HG03565 (cell line): ENCODE results near the gene DBNL.
A peak's percentile ranks its signal among the peaks of the same experiment; 100 is the strongest.
"Not testable (repeated sequence)": the region's sequence is repeated elsewhere in the genome, so short reads cannot be mapped to it uniquely, and the experiment has no call there.

Experiments
- ATAC-seq: cut with Tn5 transposase; IDR thresholded peaks from one replicate; pipeline ENCODE4 v1.9.1; 2021; ENCODE audit warnings: mild to moderate bottlenecking, moderate library complexity; ENCODE audit not compliant: unreplicated experiment

DBNL gene

DNA sequence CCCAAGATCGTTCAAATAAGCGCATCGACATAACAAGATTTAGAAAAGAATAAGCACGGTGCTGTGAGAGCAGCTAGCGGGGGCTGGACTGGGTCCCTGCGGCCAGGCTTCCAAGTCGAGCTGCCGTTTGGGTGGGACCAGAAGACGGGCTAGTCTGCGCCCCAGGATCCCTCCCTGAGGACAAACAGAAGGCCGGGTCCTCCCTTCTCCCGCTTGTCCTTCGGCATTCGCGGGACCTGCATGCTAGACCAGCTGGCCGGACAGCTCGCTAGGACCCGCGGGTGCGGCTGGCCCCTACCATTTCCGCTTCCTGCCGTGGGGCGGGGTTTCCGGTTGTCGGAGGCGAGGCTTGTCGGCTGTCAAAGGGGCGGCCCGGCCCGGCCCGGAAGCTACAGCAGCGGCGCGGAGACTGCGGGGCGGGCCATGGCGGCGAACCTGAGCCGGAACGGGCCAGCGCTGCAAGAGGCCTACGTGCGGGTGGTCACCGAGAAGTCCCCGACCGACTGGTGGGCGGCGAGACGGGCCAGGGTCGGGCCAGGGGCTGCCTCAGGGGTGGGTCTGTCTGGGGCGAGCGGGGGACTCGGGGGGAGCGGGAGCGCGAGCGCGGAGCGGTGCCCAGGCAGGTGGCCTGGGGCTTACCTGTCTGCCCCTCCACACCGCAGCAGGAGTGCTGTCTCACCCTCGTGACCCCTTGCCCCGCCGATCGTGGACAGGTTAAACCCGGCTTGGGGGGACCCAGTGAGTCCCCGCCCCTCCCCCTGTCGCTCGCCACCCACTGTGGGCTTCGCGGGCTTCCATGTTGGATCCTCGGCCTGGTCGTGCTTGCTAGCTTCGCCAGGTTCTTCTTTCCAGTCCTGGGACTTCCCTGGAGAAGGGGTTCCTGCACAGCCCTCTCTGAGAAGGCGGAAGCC lies at the start of gene DBNL:
Gene DBNL (plus strand): TSS at position 388 of the 911 bp plus-strand sequence. CDS start 36 bp downstream, at position 424.
- peak; percentile 42 for ATAC-seq

DNA sequence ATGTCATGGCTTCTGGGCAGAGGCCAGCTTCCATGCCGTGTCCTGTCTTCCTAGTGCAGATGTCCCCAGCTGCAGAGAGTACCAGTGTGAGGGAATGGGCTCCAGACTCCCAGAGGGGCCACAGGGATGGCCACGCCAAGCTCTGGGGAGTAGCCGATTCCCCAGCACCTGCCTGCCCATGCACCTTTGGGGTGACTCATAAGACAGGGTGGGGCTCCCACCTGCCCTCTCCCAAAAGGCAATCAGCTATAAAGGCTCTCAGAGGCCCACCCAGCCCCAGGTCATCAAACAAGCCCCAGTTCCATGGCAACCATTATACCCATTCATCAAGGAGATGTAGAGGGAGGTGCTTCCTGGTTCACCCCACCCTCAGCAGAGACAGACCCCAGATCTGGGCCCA lies 47.0 kb upstream of the DBNL start, which contains the start of gene SPDYE1:
Gene SPDYE1 (plus strand): TSS at position 366 of the 400 bp plus-strand sequence. CDS start 2,053 bp downstream, outside the sequence.
- not testable (repeated sequence) for ATAC-seq

DNA sequence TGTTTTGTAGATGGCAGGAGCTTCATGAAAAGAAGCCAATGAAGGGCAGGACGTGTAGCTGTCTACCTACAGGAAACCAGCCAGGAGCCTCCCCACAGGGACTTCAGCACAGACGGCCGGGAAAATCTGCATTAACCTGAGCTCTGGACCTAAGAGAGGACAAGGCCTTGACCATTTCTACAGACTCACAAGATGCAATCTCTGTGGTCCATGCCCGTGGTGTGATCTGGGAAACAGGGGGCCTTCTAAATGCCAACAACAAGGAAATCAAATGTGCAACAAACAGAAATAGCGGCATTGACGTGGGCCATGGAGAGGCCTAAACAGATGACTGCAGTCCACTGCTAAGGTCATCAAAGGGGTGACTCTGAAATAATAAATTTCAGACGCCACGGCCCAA lies 32.4 kb upstream of the DBNL start:
- ATAC-seq, result not testable (repeated sequence)

DNA sequence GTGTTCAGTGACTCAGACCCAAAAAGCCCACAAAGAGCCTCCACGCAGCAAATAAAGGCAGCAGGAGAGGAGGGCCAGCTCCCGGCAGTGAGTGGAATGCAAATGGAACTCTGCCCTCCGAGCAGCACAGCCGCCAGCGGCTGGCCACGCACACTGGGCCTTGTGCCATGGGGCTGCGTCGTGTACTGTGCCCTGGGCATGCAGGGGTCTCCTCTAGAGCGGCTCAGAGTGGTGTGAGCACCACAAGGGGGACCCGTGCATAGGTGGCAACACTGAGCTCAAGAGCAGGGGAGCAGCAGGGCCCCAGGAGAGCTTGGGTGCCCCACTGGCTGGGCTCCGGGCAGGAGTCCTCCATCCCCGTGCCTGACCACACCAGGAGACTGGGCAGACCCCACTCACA lies 29.4 kb upstream of the DBNL start:
- ATAC-seq, result not testable (repeated sequence)

- ATAC-seq, result peak; percentile 93
Observed at GRCh38 chr7:44018857-44019807, 25.4 kb upstream of the DBNL start.

- not testable (repeated sequence) for ATAC-seq
Observed at GRCh38 chr7:44019825-44020224, 24.7 kb upstream of the DBNL start.

GRCh38 chr7:44022069-44022468 lies 22.4 kb upstream of the DBNL start:
- ATAC-seq, result not testable (repeated sequence)

DNA sequence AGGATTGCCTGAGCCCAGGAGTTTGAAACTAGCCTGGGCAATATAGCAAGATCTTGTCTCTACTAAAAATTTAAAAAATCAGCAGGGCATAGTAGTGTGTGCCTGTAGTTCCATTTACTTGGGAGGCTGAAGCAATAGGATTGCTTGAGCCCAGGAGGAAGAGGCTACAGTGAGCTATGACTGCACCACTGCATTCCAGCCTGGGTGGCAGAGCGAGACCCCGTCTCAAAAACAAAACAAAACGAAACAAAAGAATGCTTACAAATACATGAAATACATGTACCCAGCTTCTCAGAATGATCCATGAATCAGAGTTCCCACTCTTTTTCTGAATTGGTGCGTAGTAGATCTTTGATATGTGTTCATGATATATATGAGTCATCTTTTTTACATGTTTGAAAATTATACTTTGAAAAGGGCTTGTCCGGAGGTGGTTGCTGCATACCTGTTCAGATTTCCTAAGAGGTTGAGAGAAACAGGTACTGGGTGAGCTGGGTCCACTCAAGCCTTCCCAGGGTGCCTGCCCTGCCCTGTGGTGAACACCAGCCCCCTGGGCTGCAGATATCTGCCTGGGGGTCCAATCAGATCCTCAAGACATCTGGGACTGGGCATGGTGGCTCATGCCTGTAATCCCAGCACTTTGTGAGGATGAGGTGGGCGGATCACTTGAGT lies 21.6 kb upstream of the DBNL start:
- not testable (repeated sequence) for ATAC-seq

- ATAC-seq, result not testable (repeated sequence)
Observed at GRCh38 chr7:44029433-44029832, 15.1 kb upstream of the DBNL start.

DNA sequence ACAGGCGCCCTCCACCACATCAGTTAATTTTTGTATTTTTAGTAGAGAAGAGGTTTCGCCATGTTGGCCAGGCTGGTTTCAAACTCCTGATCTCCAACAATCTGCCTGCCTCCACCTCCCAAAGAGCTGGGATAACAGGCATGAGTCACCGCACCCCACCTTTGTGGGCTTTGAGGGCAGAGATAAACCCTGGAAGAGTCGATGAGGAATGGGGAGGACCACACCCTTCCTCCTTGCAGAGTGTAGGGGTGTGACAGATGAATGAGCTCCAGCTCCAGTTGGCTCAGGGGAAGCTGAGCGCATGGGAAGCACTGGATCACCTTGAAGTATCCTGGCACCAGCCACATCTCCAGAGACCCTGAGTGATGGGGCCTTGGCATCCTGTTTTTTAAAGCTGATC lies 14.5 kb upstream of the DBNL start:
- ATAC-seq, result not testable (repeated sequence)

DNA sequence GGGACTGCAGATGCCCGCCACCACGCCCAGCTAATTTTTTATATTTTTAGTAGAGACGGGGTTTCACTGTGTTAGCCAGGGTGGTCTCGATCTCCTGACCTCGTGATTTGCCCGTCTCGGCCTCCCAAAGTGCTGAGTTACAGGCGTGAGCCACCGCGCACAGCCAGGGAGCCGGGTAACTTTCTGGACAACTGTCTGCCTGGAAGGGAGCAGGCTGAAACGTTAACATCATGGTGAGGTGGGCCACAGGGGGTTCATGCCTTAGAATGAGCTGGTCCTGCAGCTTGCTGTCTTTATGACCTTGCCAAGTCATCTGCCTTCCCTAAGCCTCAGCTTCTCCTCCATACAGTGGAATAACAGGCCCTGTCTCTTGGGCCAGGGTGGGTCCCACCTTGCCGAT lies 13.2 kb upstream of the DBNL start:
- ATAC-seq, result not testable (repeated sequence)

DNA sequence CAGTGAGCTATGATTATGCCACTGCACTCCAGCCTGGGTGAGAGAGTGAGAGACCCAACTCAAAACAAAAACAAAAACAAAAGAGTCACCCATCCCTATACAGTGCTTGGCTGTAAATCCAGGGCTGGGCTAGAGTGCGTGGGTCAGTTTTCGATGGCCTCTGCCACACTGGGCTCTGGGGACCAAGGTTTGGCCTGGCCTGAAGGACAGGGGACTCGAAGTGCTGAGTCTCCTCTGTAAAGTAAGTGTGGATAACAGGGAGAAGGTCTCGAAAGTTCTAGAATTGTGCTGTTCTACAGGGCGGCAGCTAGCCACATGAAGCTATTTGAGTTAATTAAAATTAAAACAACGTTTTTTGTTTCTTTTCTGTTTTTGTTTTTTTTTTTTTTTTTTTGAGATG lies 12.5 kb upstream of the DBNL start:
- not testable (repeated sequence) for ATAC-seq

GRCh38 chr7:44033971-44034844 lies 10.3 kb upstream of the DBNL start:
- not testable (repeated sequence) for ATAC-seq

DNA sequence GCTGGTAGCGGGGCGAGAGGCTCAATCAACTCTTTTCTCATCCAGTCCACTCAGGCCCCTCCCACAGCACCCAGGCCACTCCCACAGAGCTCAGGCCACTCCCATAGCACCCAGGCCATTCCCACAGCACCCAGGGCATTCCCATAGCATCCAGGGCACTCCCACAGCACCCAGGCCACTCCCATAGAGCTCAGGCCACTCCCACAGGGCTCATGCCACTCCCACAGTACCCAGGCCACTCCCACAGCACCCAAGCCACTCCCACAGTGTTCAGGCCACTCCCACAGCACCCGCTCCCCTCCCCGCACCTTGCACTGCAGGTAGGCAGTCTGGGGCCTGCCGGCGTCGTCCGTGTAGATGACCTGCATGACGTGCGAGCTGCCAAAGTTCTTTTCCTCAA lies 8.1 kb upstream of the DBNL start:
- not testable (repeated sequence) for ATAC-seq

DNA sequence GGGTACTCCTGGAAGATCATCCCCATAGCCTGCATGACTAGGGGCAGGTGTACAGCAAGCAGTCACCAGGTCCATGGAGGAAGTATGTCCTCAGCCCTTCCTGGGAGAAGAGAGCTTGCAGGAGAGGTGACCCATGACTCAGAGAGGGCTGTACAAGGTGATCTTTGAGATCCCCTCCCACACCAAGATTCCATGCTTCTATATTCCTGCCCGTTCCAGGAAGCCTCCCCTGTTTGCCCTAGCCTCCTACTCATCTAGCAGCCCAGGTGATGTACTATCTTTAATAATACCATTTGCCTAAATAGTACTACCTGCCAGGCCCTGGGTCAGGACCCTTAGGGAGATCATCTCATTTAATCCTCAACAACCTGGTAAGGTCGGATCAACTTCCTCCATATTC lies 6.6 kb upstream of the DBNL start:
- ATAC-seq, result not testable (repeated sequence)

DNA sequence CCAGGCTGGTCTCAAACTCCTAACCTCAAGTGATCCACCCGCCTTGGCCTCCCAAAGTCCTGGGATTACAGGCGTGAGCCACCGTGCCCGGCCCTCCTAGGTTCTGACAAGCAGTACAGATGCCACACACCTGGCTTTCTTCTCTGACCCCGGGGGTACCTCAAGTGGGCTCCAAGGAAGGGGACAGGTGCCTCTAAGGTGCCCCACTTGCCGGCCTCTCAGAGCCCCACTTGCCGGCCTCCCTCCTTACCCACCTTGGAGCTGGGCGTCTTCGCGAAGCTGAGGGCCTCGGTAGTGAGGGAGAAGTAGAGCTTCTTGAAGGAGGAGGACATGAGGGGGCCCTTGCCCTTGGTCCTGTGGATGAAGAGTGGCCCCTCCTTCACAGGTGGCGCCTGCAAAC lies 5.9 kb upstream of the DBNL start:
- not testable (repeated sequence) for ATAC-seq

DNA sequence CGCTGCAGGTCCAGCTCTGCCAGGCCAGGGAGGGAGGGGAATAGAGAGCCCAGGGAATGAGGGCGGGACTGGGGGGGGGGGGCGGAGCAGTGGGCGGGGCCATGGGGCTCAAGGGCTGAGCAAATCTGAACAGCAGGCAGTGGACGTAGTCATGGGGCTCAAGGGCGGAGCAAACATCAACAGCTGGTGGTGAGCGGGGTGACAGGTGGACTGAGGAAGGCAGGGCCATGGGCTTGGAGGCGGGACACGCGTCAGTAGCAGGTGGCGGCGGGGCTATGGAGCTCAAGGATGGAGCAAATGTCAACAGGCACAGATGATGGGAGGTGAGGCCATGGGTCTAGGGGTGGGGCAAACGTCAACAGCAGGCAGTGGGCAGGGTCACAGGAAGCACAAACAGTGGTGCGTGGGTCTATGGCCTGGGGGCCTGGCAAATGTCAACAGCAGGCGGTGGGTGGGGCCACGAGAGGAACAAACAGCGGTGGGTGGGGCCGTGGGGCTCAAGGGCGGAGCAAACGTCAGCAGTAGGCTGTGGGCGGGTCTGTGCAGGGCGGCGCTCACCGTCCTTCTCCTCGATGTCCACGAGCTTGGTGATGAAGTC lies 5.4 kb upstream of the DBNL start:
- ATAC-seq, result peak; percentile 38

GRCh38 chr7:44039800-44040492 lies 4.6 kb upstream of the DBNL start:
- peak; percentile 1 for ATAC-seq

DNA sequence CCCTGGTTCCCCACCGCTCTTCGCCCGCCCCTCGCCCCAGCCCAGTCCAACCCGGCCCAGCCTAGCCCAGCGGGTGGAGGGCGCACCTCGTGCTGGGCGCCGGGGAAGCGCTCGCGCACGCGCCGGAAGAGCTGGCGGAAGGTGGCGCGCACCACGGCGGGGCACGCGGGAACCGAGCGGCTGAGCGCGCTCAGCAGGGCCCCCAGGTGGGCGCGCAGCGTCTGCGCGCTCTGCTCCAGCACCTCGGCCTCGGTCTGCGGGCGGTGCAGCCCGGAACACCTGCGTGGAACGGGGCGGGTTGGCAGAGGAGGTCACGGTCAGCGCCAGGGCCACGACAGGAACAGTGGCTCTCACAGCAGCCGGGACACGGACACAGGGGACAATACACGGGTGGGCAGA lies 4.0 kb upstream of the DBNL start:
- peak; percentile 49 for ATAC-seq
